NCI-H146 treated with DMSO at 0.1 percent for 48 hours (cell line): ENCODE measurements around the gene KCNQ1.
A peak's percentile ranks its signal among the peaks of the same experiment; 100 is the strongest.

Experiments used
- DNase-seq: peaks from one replicate; lab custom pipeline; 2025; ENCODE audit not compliant: unreplicated experiment; lab: John Stamatoyannopoulos, UW

The KCNQ1 gene

DNA sequence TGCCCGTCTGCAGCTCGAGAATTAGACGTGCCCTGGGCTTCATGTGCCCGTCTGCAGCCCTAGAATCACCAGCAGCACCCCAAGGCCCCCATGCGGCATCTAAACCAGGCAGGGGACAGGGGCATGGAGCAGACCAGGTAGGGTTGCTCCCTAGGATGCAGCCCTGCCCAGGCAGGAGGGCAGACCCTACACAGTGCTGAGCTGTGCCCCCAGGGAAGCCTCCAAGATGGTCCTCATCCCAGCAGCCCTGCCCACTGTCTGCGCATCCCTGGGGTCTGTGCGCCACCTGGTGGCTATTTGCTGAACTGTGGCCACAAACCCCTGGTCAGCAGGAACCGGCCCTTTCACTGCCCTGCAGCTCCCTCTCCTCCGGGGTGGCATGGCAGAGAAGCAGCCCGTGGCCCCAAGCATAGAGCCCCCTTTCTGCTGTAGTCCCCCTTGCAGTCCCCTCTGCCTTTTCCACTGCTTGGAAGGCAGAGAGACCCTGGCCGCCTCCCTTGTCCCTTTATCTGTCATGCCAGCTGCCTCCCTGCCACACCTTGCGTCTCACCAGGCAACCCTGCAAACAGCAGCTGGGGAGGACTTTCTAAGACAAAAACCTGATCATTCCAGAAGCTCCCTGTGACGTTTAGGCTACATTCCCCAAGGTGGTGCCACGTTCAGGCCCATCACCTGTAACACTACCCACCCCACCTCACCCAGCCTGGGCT, 86.6 kb downstream of the KCNQ1 start:
- peak; percentile 4 for DNase-seq

GRCh38 chr11:2531987-2532703, 87.3 kb downstream of the KCNQ1 start:
- DNase-seq = no peak

- peak; percentile 46 for DNase-seq
Observed at GRCh38 chr11:2532704-2533586, 88.1 kb downstream of the KCNQ1 start.

DNA sequence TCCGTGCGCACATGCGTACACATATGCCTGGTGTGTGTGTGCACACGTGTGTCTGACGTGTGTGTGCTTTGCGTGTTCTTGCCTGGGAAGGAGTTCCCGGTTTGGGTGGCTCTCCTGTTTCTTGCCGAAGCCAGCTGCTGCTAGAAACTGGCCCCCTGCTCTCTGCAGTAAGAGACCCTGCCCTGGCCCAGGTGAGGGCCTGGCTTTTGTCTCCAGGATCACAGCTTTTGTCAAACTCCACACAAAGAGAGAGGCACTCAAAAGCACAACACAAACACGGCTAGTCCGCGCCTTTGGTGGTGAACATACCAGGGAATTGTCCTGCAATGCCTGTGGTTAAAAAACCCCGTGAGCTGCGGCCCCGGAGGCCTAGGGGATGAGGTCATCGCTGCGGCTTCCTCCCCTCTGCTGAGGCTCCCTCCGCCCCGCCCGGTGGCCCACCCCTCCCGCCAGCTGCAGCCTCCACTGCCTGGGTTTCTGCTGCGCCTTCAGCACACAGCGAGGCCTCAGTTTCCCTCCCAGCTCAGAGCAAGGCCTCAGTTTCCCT, 88.9 kb downstream of the KCNQ1 start:
- DNase-seq = no peak

- no peak for DNase-seq
Observed at GRCh38 chr11:2534134-2534956, 89.5 kb downstream of the KCNQ1 start.

- no peak for DNase-seq
Observed at GRCh38 chr11:2534957-2535672, 90.3 kb downstream of the KCNQ1 start.

DNA sequence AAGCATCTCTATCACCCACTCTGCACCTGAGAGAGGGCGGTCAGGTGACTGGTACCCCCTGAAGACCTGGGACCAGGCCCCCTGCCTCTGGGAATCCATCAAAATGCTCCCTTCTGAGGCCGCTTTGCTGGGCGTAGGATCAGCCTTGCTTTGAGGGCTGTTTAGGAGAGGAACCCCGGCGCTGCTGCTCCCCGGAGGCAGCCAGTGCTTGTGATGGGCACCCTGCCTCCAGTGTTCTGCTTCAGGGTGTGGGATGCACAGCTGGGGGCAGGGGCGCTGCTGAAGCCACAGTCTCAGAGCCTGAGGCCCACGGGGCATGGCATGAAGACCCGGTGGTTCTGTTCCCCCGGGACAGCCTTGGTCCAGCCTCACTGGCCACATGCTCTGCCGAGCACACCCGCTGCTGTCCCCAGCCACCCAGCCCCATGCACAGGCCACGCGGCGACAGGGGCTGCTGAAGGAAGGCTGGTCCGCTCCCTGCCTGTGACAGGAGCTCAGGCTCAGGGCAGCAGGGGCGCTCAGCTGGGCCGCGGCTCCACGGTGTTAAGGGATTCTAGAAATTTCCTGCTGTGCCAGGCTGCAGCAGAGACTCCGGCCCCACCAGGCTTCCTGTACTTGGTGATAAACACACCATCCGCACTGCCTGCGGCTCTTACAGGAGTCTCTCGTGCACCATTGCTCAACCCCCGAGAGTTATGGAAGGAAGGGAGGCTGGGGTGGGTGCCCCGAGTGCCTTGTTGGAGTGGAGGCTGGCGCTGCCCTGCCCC, 91.0 kb downstream of the KCNQ1 start:
- DNase-seq = no peak

GRCh38 chr11:2536440-2536989, 91.7 kb downstream of the KCNQ1 start:
- DNase-seq = no peak

DNA sequence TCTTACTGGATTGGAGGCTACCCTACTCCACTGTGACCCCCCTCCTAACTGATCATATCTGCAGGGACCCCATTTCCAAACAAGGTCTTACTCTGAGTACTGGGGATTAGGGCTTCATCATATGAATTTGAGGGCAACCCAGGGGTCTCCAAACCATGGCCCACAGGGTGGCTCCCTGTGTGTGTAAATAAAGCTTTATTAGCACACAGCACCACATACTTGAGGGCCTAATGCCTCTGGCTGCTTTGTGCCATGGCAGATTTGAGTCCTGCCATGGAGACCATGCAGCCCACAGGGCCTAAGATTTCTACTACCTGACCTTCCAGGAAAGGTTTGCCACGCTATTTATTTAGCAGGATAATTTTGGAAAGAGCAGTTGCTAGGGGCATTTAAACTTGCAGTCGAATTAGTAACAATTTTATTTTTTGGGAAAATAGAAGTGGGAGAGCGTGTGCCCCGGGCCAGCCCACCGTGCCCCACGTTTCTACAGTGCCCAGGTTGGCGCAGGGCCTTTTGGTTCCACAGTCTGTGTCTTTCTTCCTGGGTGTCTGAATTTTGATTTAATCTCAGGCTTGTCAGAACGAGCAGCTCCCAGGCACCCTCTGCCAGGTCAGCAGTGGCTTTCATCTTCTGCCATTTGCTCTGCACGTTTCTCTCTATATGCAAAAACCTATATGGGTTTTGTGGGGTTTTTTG, 92.3 kb downstream of the KCNQ1 start:
- DNase-seq = no peak

DNA sequence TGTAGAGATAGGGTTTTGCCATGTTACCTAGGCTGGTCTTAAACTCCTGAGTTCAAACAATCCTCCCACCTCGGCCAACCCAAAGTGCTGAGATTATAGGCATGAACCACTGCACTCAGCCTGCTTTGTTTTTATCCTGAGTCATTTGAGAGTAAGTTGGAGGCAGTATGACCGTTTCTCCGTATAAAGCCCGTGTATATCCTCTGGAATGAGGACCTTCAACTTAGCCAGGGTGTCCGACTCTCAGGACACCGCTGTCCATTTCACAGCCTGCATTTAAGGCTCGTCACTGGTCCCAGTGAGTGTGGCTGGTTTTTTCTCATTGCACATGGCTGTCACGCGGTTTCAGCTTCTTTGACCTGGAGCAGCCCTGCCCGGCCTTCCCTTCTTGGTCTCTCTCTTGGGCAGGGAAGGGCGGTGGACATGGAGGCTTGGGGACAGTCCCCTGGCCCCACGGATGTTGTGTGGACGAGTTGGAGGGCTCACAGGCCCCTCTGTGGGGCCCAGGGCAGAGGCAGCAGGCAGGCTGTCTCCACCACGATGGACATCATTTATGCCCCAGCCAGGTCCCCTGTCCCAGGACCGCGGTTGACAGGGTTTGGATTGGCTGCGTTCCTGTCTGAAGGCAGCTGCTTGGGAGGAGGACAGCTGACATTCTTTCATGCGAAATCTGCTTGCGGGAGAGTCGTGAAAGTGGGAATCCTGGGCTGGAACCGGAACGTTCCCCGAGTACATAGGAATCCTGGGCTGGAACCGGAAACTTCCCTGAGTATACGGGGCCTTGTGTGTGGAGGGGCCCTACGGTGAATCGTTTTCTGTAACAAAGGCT, 93.3 kb downstream of the KCNQ1 start:
- DNase-seq = no peak

DNA sequence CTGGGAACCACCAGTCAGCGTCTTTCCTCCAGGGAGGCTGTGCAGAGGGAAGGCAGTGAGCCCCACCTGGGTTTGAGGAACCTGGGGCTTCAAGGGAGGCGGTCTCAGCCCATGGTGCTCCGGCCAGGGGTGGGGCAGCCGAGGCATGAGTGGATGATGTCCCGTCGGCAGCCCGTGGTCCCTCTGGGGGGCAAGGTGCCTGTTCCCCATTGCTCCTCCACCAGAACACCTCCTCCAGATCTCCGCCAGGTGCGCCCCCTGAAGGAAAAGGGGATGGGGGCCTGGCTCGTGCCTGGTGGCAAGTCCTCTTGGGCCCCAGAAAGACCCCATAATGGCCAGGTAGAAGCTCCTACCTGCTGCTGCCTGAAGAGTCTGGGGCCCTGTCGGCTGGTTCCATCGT, 94.1 kb downstream of the KCNQ1 start:
- no peak for DNase-seq

GRCh38 chr11:2539371-2540222, 94.8 kb downstream of the KCNQ1 start:
- no peak for DNase-seq

- no peak for DNase-seq
Observed at GRCh38 chr11:2540223-2540991, 95.6 kb downstream of the KCNQ1 start.

- DNase-seq = no peak
Observed at GRCh38 chr11:2540992-2541680, 96.3 kb downstream of the KCNQ1 start.

- no peak for DNase-seq
Observed at GRCh38 chr11:2541881-2542361, 97.1 kb downstream of the KCNQ1 start.
